OCI-LY3 (cell line): Measurements from ENCODE around the gene BCO1.

Experiments used
- H2AFZ ChIP-seq: fragments of 200-600, 300-600 bp; shearing (Covaris generic); 2 replicates; pipeline ENCODE4 v1.6.0; 2014; ENCODE audit warnings: antibody characterized with exemption, low read depth, low read length
- H3K27ac ChIP-seq: fragments of 200-600, 300-600 bp; sonication (generic); 2 replicates; pipeline ENCODE4 v1.5.1; 2014; ENCODE audit warnings: mild to moderate bottlenecking, low read length, moderate library complexity, mixed read lengths
- H3K27me3 ChIP-seq: fragments of 200-600, 300-600 bp; sonication (generic); 2 replicates; pipeline ENCODE4 v1.6.1; 2014; ENCODE audit warnings: low read depth, low read length, mixed read lengths
- H3K36me3 ChIP-seq: fragments of 200-600, 300-600 bp; sonication (generic); replicated peaks from 2 replicates; pipeline ENCODE3; 2014; ENCODE audit warnings: low read depth, low read length, mixed read lengths
- H3K4me1 ChIP-seq: fragments of 300-600, 200-600 bp; sonication (generic); 2 replicates; pipeline ENCODE4 v1.6.1; 2014; ENCODE audit warnings: low read length, mixed read lengths
- H3K4me2 ChIP-seq: fragments of 200-600, 300-600 bp; sonication (generic); 2 replicates; pipeline ENCODE4 v1.6.1; 2014; ENCODE audit warnings: low read length, mixed read lengths
- H3K4me3 ChIP-seq: fragments of 300-600, 200-600 bp; sonication (generic); 2 replicates; pipeline ENCODE4 v1.5.1; 2014; ENCODE audit warnings: antibody characterized with exemption, mild to moderate bottlenecking, low read length, moderate library complexity
- H3K79me2 ChIP-seq: fragments of 300-600, 200-600 bp; shearing (Covaris generic); 2 replicates; pipeline ENCODE4 v1.6.1; 2014; ENCODE audit warnings: mild to moderate bottlenecking, low read length, mixed read lengths
- H3K9ac ChIP-seq: fragments of 300-600, 200-600 bp; shearing (Covaris generic); 2 replicates; pipeline ENCODE4 v1.6.0; 2014; ENCODE audit warnings: mild to moderate bottlenecking, low read length, moderate library complexity
- H3K9me3 ChIP-seq: fragments of 200-600, 300-600 bp; shearing (Covaris generic); 2 replicates; pipeline ENCODE4 v1.6.1; 2014; ENCODE audit warnings: low read length, mixed read lengths; ENCODE audit not compliant: insufficient read depth
- H4K20me1 ChIP-seq: fragments of 200-600, 300-600 bp; sonication (generic); 2 replicates; pipeline ENCODE4 v1.6.1; 2016; ENCODE audit warnings: low read length, mixed read lengths; ENCODE audit not compliant: insufficient read depth
- EZH2phosphoT487 ChIP-seq: fragments of 200-600 bp; shearing (Covaris generic); IDR thresholded peaks from 2 replicates; pipeline ENCODE4 v1.6.1; 2018; ENCODE audit warnings: antibody characterized with exemption, mixed run types, low read depth
- TF ChIP-seq, protein P1 (sequence below): fragments of 200-600, 300-600 bp; sonication (generic); IDR thresholded peaks from 2 replicates; pipeline ENCODE4 v1.5.1; 2014; ENCODE audit warnings: antibody characterized with exemption, low read length, low read depth

The BCO1 gene

DNA sequence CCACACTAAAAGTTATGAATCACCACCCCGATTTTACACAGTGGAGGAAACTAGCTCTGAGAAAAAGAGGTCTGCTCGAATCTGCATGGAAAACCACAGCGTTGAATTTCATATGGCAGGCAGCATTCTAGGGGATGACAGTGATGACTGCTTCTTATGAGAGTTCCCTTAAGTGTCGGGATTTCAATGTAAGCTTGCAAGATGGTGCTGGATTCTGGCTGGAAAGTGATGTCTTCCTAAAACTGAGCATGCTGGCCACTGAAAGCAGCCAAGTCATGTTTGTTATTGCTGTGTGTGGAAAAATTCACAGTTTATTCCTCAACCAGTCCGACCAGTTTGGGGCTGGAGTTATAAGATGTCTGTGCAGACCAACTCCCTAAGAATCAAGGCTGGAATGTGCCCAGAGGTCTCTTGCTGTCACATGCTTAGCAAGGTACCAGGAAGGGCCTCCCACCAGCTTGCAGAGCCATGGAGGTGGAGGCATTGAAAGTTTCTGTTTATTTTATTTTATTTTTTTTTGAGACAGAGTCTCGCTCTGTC is 39.1 kb downstream of the BCO1 start:
- H3K4me2 ChIP-seq = no peak overlapping the region
- no peaks in the 10 kb centered on the region for H3K36me3 ChIP-seq
- H3K79me2 ChIP-seq = no peaks in the 10 kb centered on the region
- H3K4me3 ChIP-seq = no peak overlapping the region
- no peak overlapping the region for H3K9ac ChIP-seq
- H4K20me1 ChIP-seq = no peaks in the 10 kb centered on the region
- no peaks in the 10 kb centered on the region for H3K27me3 ChIP-seq
- H2AFZ ChIP-seq = no peak overlapping the region
- no peak for TF ChIP-seq EZH2phosphoT487
- TF ChIP-seq, protein P1, sequence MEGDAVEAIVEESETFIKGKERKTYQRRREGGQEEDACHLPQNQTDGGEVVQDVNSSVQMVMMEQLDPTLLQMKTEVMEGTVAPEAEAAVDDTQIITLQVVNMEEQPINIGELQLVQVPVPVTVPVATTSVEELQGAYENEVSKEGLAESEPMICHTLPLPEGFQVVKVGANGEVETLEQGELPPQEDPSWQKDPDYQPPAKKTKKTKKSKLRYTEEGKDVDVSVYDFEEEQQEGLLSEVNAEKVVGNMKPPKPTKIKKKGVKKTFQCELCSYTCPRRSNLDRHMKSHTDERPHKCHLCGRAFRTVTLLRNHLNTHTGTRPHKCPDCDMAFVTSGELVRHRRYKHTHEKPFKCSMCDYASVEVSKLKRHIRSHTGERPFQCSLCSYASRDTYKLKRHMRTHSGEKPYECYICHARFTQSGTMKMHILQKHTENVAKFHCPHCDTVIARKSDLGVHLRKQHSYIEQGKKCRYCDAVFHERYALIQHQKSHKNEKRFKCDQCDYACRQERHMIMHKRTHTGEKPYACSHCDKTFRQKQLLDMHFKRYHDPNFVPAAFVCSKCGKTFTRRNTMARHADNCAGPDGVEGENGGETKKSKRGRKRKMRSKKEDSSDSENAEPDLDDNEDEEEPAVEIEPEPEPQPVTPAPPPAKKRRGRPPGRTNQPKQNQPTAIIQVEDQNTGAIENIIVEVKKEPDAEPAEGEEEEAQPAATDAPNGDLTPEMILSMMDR = no peak
- no peak overlapping the region for H3K27ac ChIP-seq
- H3K9me3 ChIP-seq = no peaks in the 10 kb centered on the region
- peaks cover 10% of the 10 kb centered on the region for H3K4me1 ChIP-seq

GRCh38 chr16:81278526-81278925 is 40.0 kb downstream of the BCO1 start:
- Histone ChIP-seq H3K27me3 (no peaks in the 10 kb centered on the region), H3K4me1 (peaks cover 9% of the 10 kb centered on the region), H3K4me3 (no peak overlapping the region), H3K9ac (no peak overlapping the region), H4K20me1 (no peaks in the 10 kb centered on the region), H3K4me2 (no peak overlapping the region), H3K79me2 (no peaks in the 10 kb centered on the region), H3K27ac (no peak overlapping the region), H3K9me3 (no peaks in the 10 kb centered on the region), H3K36me3 (no peaks in the 10 kb centered on the region), H2AFZ (no peak overlapping the region)
- TF ChIP-seq, protein P1 = no peak
- TF ChIP-seq EZH2phosphoT487 = no peak

DNA sequence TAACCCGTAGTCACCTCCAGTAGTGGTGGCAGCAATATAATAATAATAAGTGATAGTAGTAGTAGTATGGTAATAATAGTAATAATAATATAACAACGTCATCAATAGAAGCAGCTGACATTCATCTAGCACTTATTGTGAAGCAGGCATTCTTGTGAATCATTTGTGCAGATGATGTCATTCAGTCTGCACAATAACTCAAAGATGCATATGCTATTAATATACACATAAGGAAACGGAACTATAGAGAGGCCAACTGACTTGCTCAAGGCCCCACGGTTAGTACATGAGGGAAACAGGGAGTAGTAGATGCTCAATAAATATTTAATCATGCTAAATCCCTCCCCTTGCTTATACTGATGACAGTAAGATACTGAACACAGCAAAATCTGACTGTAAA is 40.9 kb downstream of the BCO1 start:
- no peaks in the 10 kb centered on the region for H3K36me3 ChIP-seq
- H3K9me3 ChIP-seq = no peaks in the 10 kb centered on the region
- no peak overlapping the region for H3K4me3 ChIP-seq
- no peaks in the 10 kb centered on the region for H3K27me3 ChIP-seq
- no peaks in the 10 kb centered on the region for H3K79me2 ChIP-seq
- H3K4me2 ChIP-seq = no peak overlapping the region
- no peaks in the 10 kb centered on the region for H4K20me1 ChIP-seq
- no peak overlapping the region for H3K9ac ChIP-seq
- no peak overlapping the region for H2AFZ ChIP-seq
- H3K27ac ChIP-seq = no peak overlapping the region
- TF ChIP-seq EZH2phosphoT487 = no peak
- TF ChIP-seq, protein P1 = no peak
- H3K4me1 ChIP-seq = 0 out of 2 replicates have a peak, but pooled peaks cover 2% of the 10 kb centered on the region

DNA sequence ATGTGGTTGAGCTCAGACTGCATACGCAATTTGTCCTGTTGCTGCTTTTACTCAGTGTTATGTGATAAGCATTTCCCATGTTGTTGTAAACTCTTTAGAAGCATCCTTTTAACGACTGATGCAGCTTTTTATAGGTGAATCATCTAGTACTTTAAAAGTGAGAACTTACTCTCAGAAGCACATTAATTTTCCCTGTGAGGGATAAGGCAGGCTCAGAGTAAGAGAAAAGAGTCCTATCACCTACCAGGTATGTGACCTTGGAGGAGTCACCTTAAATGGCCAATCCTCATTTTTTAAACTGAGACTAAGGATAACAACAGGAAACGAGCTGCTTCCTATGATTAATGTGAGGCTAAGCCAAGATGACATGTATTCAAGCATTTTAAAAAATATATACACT is 41.9 kb downstream of the BCO1 start:
- H3K4me1 ChIP-seq = no peaks in the 10 kb centered on the region
- H3K9ac ChIP-seq = no peak overlapping the region
- no peak overlapping the region for H3K4me3 ChIP-seq
- H3K4me2 ChIP-seq = no peak overlapping the region
- no peaks in the 10 kb centered on the region for H3K79me2 ChIP-seq
- no peaks in the 10 kb centered on the region for H3K36me3 ChIP-seq
- no peaks in the 10 kb centered on the region for H3K9me3 ChIP-seq
- H3K27ac ChIP-seq = no peak overlapping the region
- H2AFZ ChIP-seq = no peak overlapping the region
- no peak for TF ChIP-seq EZH2phosphoT487
- TF ChIP-seq, protein P1 = no peak
- H3K27me3 ChIP-seq = 0 out of 2 replicates have a peak, but pooled peaks cover under 1% of the 10 kb centered on the region
- H4K20me1 ChIP-seq = no peaks in the 10 kb centered on the region
